GM12875 (cell line): ENCODE results near the gene SREBF2.

Source experiments
- H3K4me3 ChIP-seq: one replicate; pipeline ENCODE4 v1.5.1; 2011; ENCODE audit warnings: low read depth, low read length, control low read depth
- TF ChIP-seq, protein P1 (sequence below): IDR thresholded peaks from 2 replicates; pipeline ENCODE4 v1.5.1; 2011; ENCODE audit warnings: low read depth, mild to moderate bottlenecking, control low read depth, inconsistent platforms, low read length, moderate library complexity, borderline replicate concordance; ENCODE audit not compliant: insufficient read depth

Gene SREBF2

GRCh38 chr22:41848468-41848867, 15.6 kb downstream of the SREBF2 start:
- TF ChIP-seq, protein P1, sequence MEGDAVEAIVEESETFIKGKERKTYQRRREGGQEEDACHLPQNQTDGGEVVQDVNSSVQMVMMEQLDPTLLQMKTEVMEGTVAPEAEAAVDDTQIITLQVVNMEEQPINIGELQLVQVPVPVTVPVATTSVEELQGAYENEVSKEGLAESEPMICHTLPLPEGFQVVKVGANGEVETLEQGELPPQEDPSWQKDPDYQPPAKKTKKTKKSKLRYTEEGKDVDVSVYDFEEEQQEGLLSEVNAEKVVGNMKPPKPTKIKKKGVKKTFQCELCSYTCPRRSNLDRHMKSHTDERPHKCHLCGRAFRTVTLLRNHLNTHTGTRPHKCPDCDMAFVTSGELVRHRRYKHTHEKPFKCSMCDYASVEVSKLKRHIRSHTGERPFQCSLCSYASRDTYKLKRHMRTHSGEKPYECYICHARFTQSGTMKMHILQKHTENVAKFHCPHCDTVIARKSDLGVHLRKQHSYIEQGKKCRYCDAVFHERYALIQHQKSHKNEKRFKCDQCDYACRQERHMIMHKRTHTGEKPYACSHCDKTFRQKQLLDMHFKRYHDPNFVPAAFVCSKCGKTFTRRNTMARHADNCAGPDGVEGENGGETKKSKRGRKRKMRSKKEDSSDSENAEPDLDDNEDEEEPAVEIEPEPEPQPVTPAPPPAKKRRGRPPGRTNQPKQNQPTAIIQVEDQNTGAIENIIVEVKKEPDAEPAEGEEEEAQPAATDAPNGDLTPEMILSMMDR, result no peak
- no peak overlapping the region for H3K4me3 ChIP-seq

GRCh38 chr22:41856469-41856868, 23.6 kb downstream of the SREBF2 start:
- no peak overlapping the region for H3K4me3 ChIP-seq
- TF ChIP-seq, protein P1, result no peak

GRCh38 chr22:41857155-41857859, 24.4 kb downstream of the SREBF2 start:
- TF ChIP-seq, protein P1, result peak; percentile 74
- H3K4me3 ChIP-seq, result no peak overlapping the region

DNA sequence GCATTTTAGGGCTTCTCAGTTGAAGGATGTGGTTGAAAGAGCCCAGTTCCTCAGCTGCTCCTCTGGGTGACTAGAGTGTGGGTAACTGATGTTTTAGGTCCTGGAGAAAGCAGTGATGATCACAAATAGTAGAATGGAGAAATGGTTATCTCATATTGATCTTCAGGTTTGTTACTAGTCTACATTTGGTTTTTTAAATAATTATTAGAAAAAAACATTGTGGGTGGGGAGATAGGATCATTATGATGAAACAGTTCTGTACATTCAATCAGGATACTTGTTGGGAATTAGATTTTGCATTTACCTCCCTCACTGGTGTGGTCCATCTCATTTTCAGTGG, 24.9 kb downstream of the SREBF2 start:
- TF ChIP-seq, protein P1, result no peak
- no peak overlapping the region for H3K4me3 ChIP-seq

DNA sequence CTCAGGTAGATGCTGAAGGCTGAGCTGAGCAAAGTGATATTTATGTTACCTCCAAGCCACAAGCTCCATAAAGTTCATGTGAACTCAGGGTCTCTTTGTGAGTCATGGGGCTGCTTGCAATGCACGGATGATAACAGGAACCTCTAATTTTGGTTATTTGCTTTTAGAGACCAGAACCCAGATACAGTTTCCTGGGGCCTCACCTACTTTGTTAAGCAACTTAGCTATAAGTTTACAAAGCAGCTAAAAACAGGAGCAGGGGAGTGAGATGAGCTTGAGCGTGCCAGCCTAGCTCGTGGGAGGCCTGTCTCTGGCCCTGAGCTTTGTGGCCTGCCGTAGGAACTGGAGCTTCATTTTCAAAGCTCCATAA, 29.2 kb downstream of the SREBF2 start:
- H3K4me3 ChIP-seq, result no peak overlapping the region
- TF ChIP-seq, protein P1, result no peak

GRCh38 chr22:41862530-41863266, 29.8 kb downstream of the SREBF2 start:
- peak overlapping the region; percentile 25 for H3K4me3 ChIP-seq
- TF ChIP-seq, protein P1, result no peak

GRCh38 chr22:41863472-41863871, 30.6 kb downstream of the SREBF2 start:
- H3K4me3 ChIP-seq, result no peak overlapping the region
- TF ChIP-seq, protein P1, result no peak
